ENCODE results near the gene CCDC93.
A peak's percentile ranks its signal among the peaks of the same experiment; 100 is the strongest.

CCDC93 gene

GRCh38 chr2:118044103-118044716, 30.3 kb upstream of the CCDC93 start:
- Histone ChIP-seq H3K4me2 (ENCODE audit: low read length) (no peak overlapping the region), H3K9me2 (replicated peaks; ENCODE audit: control insufficient read depth, low read length) (no peaks in the 10 kb centered on the region), H3K27me3 (ENCODE audit: control insufficient read depth, low read length) (peaks cover 9% of the 10 kb centered on the region; the same call in 1 of the 2 replicates), H3K36me3 (ENCODE audit: control insufficient read depth, low read length) (no peaks in the 10 kb centered on the region), H3K79me2 (ENCODE audit: control insufficient read depth, low read length) (no peaks in the 10 kb centered on the region), H3K4me1 (ENCODE audit: control insufficient read depth, low read length) (peaks cover 20% of the 10 kb centered on the region), H3K27ac (ENCODE audit: low read depth, low read length) (no peak overlapping the region), H3K9me3 (ENCODE audit: control insufficient read depth, insufficient read depth, low read length) (no peaks in the 10 kb centered on the region), H3K4me3 (ENCODE audit: low read length) (no peak overlapping the region), H4K20me1 (ENCODE audit: control insufficient read depth, insufficient read depth, low read depth, low read length) (no peaks in the 10 kb centered on the region), H3F3A (ENCODE audit: control insufficient read depth, insufficient read depth) (no peaks in the 10 kb centered on the region)
- TF ChIP-seq EZH2phosphoT487 (IDR thresholded peaks at IDR 0.05; ENCODE audit: borderline replicate concordance, low read length) (no peak), CTCF (IDR thresholded peaks at IDR 0.05; ENCODE audit: low read depth, low read length, poor library complexity, severe bottlenecking) (no peak)

GRCh38 chr2:118040891-118041290, 27.0 kb upstream of the CCDC93 start:
- no peak overlapping the region for H3K27ac ChIP-seq (ENCODE audit: low read depth, low read length)
- H4K20me1 ChIP-seq (ENCODE audit: control insufficient read depth, insufficient read depth, low read depth, low read length), result no peaks in the 10 kb centered on the region
- H3F3A ChIP-seq (ENCODE audit: control insufficient read depth, insufficient read depth), result no peaks in the 10 kb centered on the region
- no peak overlapping the region for H3K4me3 ChIP-seq (ENCODE audit: low read length)
- H3K4me2 ChIP-seq (ENCODE audit: low read length), result no peak overlapping the region
- no peaks in the 10 kb centered on the region for H3K4me1 ChIP-seq (ENCODE audit: control insufficient read depth, low read length)
- H3K9me2 ChIP-seq (replicated peaks; ENCODE audit: control insufficient read depth, low read length), result no peaks in the 10 kb centered on the region
- H3K27me3 ChIP-seq (ENCODE audit: control insufficient read depth, low read length), result peaks cover 15% of the 10 kb centered on the region
- H3K79me2 ChIP-seq (ENCODE audit: control insufficient read depth, low read length), result no peaks in the 10 kb centered on the region
- peaks cover 3% of the 10 kb centered on the region for H3K9me3 ChIP-seq (ENCODE audit: control insufficient read depth, insufficient read depth, low read length)
- TF ChIP-seq CTCF (IDR thresholded peaks at IDR 0.05; ENCODE audit: low read depth, low read length, poor library complexity, severe bottlenecking) (no peak), EZH2phosphoT487 (IDR thresholded peaks at IDR 0.05; ENCODE audit: borderline replicate concordance, low read length) (no peak)
- no peaks in the 10 kb centered on the region for H3K36me3 ChIP-seq (ENCODE audit: control insufficient read depth, low read length)

GRCh38 chr2:118032169-118033013, 18.5 kb upstream of the CCDC93 start:
- Histone ChIP-seq H3K4me1 (ENCODE audit: control insufficient read depth, low read length) (peaks cover 8% of the 10 kb centered on the region), H3K9me2 (replicated peaks; ENCODE audit: control insufficient read depth, low read length) (no peaks in the 10 kb centered on the region), H4K20me1 (ENCODE audit: control insufficient read depth, insufficient read depth, low read depth, low read length) (no peaks in the 10 kb centered on the region), H3K27ac (ENCODE audit: low read depth, low read length) (no peak overlapping the region), H3K36me3 (ENCODE audit: control insufficient read depth, low read length) (no peaks in the 10 kb centered on the region), H3F3A (ENCODE audit: control insufficient read depth, insufficient read depth) (no peaks in the 10 kb centered on the region), H3K4me3 (ENCODE audit: low read length) (no peak overlapping the region), H3K4me2 (ENCODE audit: low read length) (no peak overlapping the region), H3K79me2 (ENCODE audit: control insufficient read depth, low read length) (no peaks in the 10 kb centered on the region), H3K27me3 (ENCODE audit: control insufficient read depth, low read length) (peaks cover 7% of the 10 kb centered on the region; the same call in 1 of the 2 replicates), H3K9me3 (ENCODE audit: control insufficient read depth, insufficient read depth, low read length) (peaks cover 3% of the 10 kb centered on the region)
- TF ChIP-seq EZH2phosphoT487 (IDR thresholded peaks at IDR 0.05; ENCODE audit: borderline replicate concordance, low read length), result no peak
- peak; percentile 90 for TF ChIP-seq CTCF (IDR thresholded peaks at IDR 0.05; ENCODE audit: low read depth, low read length, poor library complexity, severe bottlenecking)
